Activated CD4-positive, alpha-beta T cell treated with anti-CD3 and anti-CD28 coated beads, Interleukin-2, amount 50 U/mL, for 4 hours (primary cell): ENCODE data around the gene CAPN9.

Source experiments
- DNase-seq, 2 experiments: peaks; one replicate each; pipeline ENCODE4 v3.0.0-alpha.2; 2020

CAPN9 gene

GRCh38 chr1:230772457-230773395, 25.5 kb downstream of the CAPN9 start:
- DNase-seq, result no peak

DNA sequence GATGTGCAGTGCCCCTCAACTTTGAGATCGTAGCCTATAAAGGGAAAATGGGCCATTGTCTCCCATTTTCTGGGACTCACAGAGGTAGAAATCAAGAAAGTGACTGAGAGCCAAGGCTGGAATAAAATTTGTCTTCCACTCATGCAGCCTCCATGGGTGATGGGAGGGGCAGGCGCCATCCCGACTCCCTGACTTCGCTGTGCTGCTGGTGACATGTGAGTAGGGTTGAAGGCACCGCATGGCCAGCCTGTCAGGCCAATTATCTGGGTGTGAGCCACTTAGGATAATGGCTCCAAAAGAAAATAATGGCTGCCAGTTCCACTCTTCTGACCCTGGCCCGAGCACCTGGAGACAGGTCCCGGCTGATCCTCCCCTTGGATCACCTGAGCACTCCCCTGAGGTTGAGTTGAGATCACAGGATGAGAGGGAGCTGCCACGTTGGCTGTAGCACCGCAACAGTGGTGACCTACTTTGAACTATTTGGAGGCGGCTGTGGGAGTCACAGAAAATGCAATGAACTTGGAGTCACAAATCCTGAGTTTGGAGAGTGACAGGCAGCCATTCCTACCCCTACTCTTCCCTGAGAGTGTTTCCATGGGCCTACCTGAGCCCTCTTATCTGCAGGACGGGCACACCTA, 26.3 kb downstream of the CAPN9 start:
- DNase-seq, result no peak

DNA sequence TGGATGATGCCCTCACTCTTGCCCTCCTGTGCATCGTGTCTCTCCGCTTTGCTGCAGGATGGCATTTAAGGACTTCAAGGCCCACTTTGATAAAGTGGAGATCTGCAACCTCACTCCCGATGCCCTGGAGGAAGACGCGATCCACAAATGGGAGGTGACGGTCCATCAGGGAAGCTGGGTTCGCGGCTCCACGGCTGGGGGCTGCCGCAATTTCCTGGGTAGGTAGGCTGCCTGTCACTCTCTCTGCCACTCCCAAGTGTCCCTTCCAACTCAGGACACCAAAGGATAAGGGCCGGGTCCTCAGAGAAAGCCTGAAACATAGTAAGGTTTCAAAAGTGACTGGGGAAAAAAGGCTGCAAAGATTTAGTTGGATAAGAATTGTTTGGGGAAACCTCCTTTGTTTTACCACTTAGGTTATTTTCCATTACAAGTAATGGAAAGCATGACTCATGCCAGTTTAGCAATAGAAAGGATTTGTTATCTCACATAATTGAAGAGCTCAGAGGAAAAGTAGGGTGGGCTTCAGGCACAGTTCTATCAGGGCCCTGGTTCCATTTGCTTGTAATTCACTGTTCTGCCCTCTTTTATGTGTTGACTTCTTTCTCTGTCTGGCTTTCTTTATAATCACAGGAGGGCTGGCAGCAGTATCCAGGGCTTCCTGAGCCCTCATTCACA, 31.9 kb downstream of the CAPN9 start:
- DNase-seq, result no peak

GRCh38 chr1:230781131-230781530, 33.9 kb downstream of the CAPN9 start:
- DNase-seq, result no peak

- DNase-seq, result no peak
Observed at GRCh38 chr1:230781594-230781993, 34.4 kb downstream of the CAPN9 start.

DNA sequence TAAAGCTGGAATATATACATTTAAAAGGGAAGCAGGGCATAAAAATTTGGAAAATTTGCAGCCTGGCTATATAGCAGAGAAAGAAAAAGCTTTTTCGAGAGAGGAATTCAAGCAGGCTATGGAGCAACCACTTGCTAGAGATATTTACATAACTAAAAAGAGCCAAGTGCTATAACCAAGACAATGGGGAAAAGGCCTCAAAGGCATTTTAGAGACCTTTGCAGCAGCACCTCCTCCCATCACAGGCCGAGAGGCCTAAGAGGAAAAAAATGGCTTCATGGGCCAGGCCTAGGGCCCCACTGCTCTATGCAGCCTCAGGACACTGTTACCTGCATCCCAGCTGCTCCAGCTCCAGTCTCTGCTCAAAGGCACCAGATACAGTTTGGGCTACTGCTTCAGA, 37.0 kb downstream of the CAPN9 start:
- DNase-seq, result no peak

DNA sequence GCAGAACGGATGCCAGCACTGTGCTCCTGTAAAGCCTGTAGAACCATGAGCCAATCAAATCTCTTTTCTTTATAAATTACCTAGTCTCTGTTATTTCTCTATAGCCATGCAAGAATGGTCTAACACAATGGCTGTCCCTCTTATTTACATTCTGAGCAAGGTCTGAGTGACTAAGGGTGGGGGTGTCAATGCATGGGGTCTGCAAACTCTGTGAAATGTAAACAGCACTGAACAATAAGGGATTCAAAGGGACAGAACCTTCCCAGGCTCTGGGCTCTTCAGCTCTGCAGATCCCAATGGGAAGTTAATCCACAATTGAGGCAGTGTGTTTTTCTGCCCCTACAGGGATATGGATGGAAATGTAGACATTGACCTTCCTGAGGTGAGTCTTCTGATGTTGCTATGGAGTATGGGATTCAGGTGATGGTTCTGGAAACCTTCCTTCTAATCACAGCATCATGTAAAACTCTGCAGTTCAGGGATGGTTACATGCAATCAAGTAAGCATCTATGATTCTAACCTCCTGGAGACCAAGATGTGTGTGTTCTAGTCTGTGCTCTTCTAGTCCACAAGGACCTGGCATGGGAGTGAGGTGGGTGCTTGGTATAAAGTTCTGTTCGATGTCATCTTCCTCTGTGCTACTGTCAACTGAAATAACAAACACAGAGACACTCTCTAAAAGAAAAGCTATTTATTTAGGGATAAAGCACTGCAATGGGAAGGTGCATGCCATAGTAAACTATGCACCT, 38.6 kb downstream of the CAPN9 start:
- no peak for DNase-seq

DNA sequence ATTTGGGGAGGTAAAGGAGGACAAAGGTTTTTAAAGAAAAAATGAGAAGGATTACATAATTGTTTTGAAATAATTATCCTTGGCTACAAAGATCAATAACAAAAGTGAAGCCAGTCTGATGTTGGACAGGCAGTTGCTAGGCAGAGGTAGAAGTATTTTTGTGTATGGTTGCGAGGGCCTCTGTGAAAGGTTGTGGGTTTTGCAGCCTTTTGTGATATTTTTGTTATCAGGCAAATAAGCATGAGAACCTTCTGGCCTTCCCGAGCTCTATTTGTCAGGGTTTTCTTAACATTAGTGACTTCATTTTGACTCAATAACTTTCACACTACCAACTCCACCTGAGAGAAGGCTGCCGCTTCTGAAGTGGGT, 39.2 kb downstream of the CAPN9 start:
- DNase-seq, result no peak

- DNase-seq, result no peak
Observed at GRCh38 chr1:230787471-230787870, 40.3 kb downstream of the CAPN9 start.

GRCh38 chr1:230788561-230789275, 41.5 kb downstream of the CAPN9 start:
- DNase-seq, result no peak

GRCh38 chr1:230790026-230790425, 42.8 kb downstream of the CAPN9 start:
- DNase-seq, result no peak

GRCh38 chr1:230791986-230792564, 44.9 kb downstream of the CAPN9 start:
- no peak for DNase-seq

DNA sequence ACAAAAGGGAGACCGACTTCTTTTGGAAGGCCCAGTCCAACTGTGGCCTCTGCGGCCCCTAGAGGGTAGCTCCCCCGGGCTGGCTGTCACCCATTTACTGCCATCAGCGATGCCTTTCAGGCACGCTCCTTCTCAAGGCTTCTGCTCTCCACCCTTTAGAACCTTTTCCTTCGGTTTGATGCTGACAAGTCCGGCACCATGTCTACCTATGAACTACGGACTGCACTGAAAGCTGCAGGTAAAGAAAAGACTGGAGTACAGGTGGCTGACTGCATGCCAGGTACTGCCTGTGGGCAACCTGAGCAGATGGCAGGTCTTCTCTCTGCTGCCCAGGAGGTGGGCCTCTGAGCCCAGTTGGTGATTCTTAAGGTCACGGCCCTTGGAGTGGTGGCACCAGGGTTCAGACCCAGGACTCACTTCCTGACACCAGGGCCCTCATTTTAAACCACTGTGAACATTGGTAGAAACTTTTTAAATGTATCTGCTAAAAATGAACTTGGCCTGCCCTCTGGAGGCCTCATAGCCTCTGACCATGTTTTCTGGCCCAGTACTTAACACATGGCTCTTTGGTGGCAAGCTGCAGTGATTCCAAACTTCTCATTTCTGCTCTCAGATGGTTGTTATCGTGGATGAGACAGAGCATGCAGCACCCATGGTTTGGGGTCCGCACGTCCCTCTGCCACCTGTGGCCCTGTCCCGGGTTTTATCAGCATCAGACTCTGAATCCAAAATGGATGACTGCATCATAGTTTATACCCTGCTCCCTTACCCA, 45.7 kb downstream of the CAPN9 start:
- no peak for DNase-seq

DNA sequence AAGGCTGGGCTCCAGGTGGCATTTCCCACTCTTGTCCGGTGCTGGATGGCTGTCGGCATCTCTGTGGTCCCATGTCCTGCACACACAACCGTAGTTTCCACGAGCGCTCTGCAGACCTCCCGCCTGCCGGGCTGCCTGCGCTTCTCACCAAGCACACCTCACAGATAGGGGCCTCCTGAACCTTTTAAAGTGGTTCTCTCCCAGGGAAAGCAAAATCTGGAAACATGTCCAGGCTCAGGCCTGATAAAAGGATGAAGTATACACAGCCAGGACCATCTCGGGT, 46.2 kb downstream of the CAPN9 start:
- no peak for DNase-seq

DNA sequence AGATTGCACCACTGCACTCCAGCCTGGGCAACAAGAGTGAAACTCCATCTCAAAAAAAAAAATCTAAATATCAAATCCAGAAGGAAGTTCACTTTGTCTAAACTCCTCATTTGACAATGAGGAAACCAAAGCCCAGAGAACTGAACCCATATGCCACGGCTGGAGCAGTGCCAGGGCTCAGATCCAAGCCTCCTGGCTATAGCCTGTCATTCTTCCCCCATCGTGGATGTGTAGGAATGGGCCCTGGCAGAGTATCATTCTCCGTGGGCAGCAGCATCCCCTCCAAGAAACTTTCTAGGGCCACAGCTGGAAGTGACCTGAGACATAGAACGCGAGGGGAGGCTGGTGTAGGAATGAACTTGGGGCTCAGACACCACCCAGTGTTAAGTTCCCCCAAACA, 47.2 kb downstream of the CAPN9 start:
- DNase-seq, result no peak

- no peak for DNase-seq
Observed at GRCh38 chr1:230794871-230795605, 47.9 kb downstream of the CAPN9 start.

- no peak for DNase-seq
Observed at GRCh38 chr1:230796626-230797025, 49.4 kb downstream of the CAPN9 start.

DNA sequence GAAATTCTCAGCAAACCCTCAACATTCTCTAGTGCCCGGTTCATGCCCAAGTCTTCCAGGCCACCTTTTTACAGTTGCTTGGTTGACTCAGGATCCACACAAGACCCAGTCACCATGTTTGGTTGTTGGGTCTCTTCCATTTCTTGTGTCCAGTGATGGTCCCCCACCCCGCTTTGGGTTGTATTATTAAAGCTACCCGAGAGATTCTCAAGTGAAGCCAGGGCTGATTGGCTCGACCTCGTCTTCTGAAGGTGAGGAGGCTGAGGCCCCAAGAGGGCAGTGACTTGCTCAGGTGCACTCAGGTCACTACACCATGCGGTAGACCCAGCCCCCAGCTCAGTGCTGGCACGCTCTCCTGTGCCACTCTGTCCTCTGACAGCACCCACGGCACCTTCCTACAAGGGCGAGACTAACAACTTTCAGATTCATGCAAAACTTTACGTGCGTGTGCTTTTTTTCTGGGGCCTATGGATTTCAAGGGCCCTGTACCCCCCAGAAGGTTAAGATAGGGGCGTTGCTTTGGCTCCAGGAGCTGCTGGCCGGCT, 50.3 kb downstream of the CAPN9 start:
- DNase-seq, result no peak

- DNase-seq, result no peak
Observed at GRCh38 chr1:230797942-230798365, 50.8 kb downstream of the CAPN9 start.

DNA sequence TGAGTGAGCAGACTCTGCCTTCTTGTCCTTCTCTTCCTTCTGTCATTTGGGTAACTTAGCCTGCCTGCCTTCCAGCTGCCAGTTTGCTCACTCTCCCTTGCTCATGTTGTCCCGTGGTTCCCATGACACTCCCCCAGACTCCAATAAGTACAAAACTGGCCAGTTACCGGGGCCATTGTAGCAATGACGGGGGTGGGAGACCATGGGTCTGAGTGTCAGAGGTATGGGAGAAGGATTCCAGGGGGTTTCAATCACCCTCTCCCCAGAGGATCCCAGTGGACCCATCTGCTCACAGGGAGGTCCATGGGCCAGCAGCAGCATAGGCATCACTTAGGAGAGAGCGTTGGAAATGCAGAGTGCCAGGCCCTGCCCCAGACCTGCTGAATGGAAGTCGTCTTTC, 51.3 kb downstream of the CAPN9 start:
- no peak for DNase-seq
